Trophoblast cell (in vitro differentiated cells and primary cell): ENCODE data around the gene CSRP1.
A peak's percentile ranks its signal among the peaks of the same experiment; 100 is the strongest.
"Not testable (repeated sequence)": the region's sequence is repeated elsewhere in the genome, so short reads cannot be mapped to it uniquely, and the experiment has no call there.

Experiments used
- DNase-seq, 2 donors: peaks; one replicate each; pipeline ENCODE4 v3.0.0-alpha.2; 2016
- H2AFZ ChIP-seq: 2 replicates; pipeline ENCODE4 v1.6.1; 2013; ENCODE audit warnings: low read length, moderate library complexity, mild to moderate bottlenecking; ENCODE audit not compliant: insufficient read depth, poor library complexity
- H2AK5ac ChIP-seq: 2 replicates; pipeline ENCODE4 v1.6.1; 2013; ENCODE audit warnings: mild to moderate bottlenecking, low read length
- H2BK120ac ChIP-seq: 2 replicates; pipeline ENCODE4 v1.6.1; 2013; ENCODE audit warnings: low read length, mild to moderate bottlenecking, moderate library complexity; ENCODE audit not compliant: insufficient read depth, poor library complexity
- H2BK12ac ChIP-seq: 2 replicates; pipeline ENCODE4 v1.6.1; 2013; ENCODE audit warnings: mild to moderate bottlenecking, low read length, moderate library complexity
- H2BK5ac ChIP-seq: 2 replicates; pipeline ENCODE4 v1.6.1; 2013; ENCODE audit warnings: low read length, low read depth, moderate library complexity, mild to moderate bottlenecking; ENCODE audit not compliant: poor library complexity
- H3K14ac ChIP-seq: 2 replicates; pipeline ENCODE4 v1.6.1; 2013; ENCODE audit warnings: mild to moderate bottlenecking, low read length
- H3K18ac ChIP-seq: 2 replicates; pipeline ENCODE4 v1.6.1; 2013; ENCODE audit warnings: mild to moderate bottlenecking, low read length
- H3K23ac ChIP-seq: 2 replicates; pipeline ENCODE4 v1.6.1; 2013; ENCODE audit warnings: low read length
- H3K27ac ChIP-seq: 2 replicates; pipeline ENCODE4 v1.5.1; 2013; ENCODE audit warnings: low read depth, mild to moderate bottlenecking, inconsistent platforms, low read length, moderate library complexity
- H3K27me3 ChIP-seq: 2 replicates; pipeline ENCODE4 v1.6.1; 2013; ENCODE audit warnings: inconsistent platforms, mild to moderate bottlenecking, low read length, moderate library complexity; ENCODE audit not compliant: insufficient read depth
- H3K36me3 ChIP-seq, 2 experiments: 1 replicate in 1 of 2; 2 replicates in 1 of 2; pipeline ENCODE4 v1.6.1; 2013; ENCODE audit warnings: low read length in 2 of 2, mild to moderate bottlenecking in 2 of 2, moderate library complexity in 1 of 2; ENCODE audit not compliant: insufficient read depth in 2 of 2, control insufficient read depth in 1 of 2
- H3K4ac ChIP-seq: 2 replicates; pipeline ENCODE4 v1.6.1; 2013; ENCODE audit warnings: low read depth, mild to moderate bottlenecking, low read length, moderate library complexity
- H3K4me1 ChIP-seq, 2 experiments: 1 replicate in 1 of 2; 2 replicates in 1 of 2; pipeline ENCODE4 v1.6.1; 2013; ENCODE audit warnings: low read length in 2 of 2, mild to moderate bottlenecking in 2 of 2, moderate library complexity in 1 of 2; ENCODE audit not compliant: insufficient read depth in 2 of 2, control insufficient read depth in 1 of 2
- H3K4me2 ChIP-seq: 2 replicates; pipeline ENCODE4 v1.6.1; 2013; ENCODE audit warnings: inconsistent platforms, mild to moderate bottlenecking, low read length, moderate library complexity
- H3K4me3 ChIP-seq: 2 replicates; pipeline ENCODE4 v1.5.1; 2013; ENCODE audit warnings: mild to moderate bottlenecking, low read depth, low read length, inconsistent platforms
- H3K79me1 ChIP-seq: one replicate; pipeline ENCODE4 v1.6.1; 2013; ENCODE audit warnings: low read length
- H3K79me2 ChIP-seq: 2 replicates; pipeline ENCODE4 v1.6.1; 2013; ENCODE audit warnings: low read length, mild to moderate bottlenecking; ENCODE audit not compliant: control insufficient read depth, insufficient read depth, poor library complexity
- H3K9ac ChIP-seq: 2 replicates; pipeline ENCODE4 v1.6.1; 2013; ENCODE audit warnings: mild to moderate bottlenecking, low read length
- H3K9me3 ChIP-seq: 2 replicates; pipeline ENCODE4 v1.6.1; 2013; ENCODE audit warnings: low read depth, mild to moderate bottlenecking, control low read depth, inconsistent platforms, low read length; ENCODE audit not compliant: insufficient read depth
- H4K12ac ChIP-seq: 2 replicates; pipeline ENCODE4 v1.6.1; 2013; ENCODE audit warnings: low read depth, mild to moderate bottlenecking, low read length, moderate library complexity
- H4K8ac ChIP-seq: 2 replicates; pipeline ENCODE4 v1.6.1; 2013; ENCODE audit warnings: low read depth, mild to moderate bottlenecking, low read length, moderate library complexity
- H4K91ac ChIP-seq: one replicate; pipeline ENCODE4 v1.6.1; 2013; ENCODE audit warnings: low read depth, mild to moderate bottlenecking, low read length, moderate library complexity
- WGBS: extraction: QIAGEN DNeasy Blood & Tissue Kit; methylation state at CpG from one replicate; pipeline ENCODE4 v1.1.7; 2013; ENCODE audit warnings: missing lambda C conversion rate; ENCODE audit not compliant: insufficient read length, insufficient coverage; ENCODE audit errors: extremely low coverage; 5-methylcytosine and 5-hydroxymethylcytosine counted together

Gene CSRP1

GRCh38 chr1:201549522-201549921 is 42.6 kb upstream of the CSRP1 start:
- H2BK120ac ChIP-seq, DNase-seq, H3K27ac ChIP-seq, H3K79me1 ChIP-seq, H3K23ac ChIP-seq, H2BK5ac ChIP-seq, H3K14ac ChIP-seq, H2AFZ ChIP-seq, H3K4me2 ChIP-seq, H3K9ac ChIP-seq, H2BK12ac ChIP-seq, H3K4me3 ChIP-seq, H3K36me3 ChIP-seq, H4K91ac ChIP-seq, H2AK5ac ChIP-seq, H4K8ac ChIP-seq, H3K27me3 ChIP-seq, H4K12ac ChIP-seq, H3K9me3 ChIP-seq, H3K18ac ChIP-seq: not testable (repeated sequence)
- Histone ChIP-seq H3K79me2 (peaks cover 13% of the 10 kb centered on the region), H3K4ac (peak overlapping the region; percentile 70), H3K4me1 (peaks cover 15 to 25% of the 10 kb centered on the region in 2 experiments)
- no CpG with 5 or more reads among the region's 5 CpGs for WGBS

GRCh38 chr1:201545851-201546492 is 39.0 kb upstream of the CSRP1 start:
- Histone ChIP-seq H3K79me2 (peaks cover 5% of the 10 kb centered on the region), H4K12ac (no peak overlapping the region), H3K4ac (peak overlapping the region; percentile 9), H3K9me3 (no peaks in the 10 kb centered on the region), H3K4me1 (peaks cover 12 to 17% of the 10 kb centered on the region in 2 experiments), H3K9ac (peak overlapping the region; percentile 18), H3K18ac (no peak overlapping the region), H3K79me1 (peaks cover 5% of the 10 kb centered on the region), H2BK5ac (no peak overlapping the region), H2BK12ac (no peak overlapping the region), H2AK5ac (no peak overlapping the region), H3K27me3 (no peaks in the 10 kb centered on the region), H2BK120ac (no peak overlapping the region), H3K4me2 (no peak overlapping the region), H3K36me3 (peaks cover 0 to 2% of the 10 kb centered on the region in 2 experiments), H3K4me3 (no peak overlapping the region), H4K91ac (no peak overlapping the region), H3K23ac (no peak overlapping the region), H2AFZ (no peak overlapping the region), H3K27ac (no peak overlapping the region), H4K8ac (no peak overlapping the region), H3K14ac (no peak overlapping the region)
- no CpG with 5 or more reads among the region's 9 CpGs for WGBS
- peak in 1 of 2 donors; percentile 28 for DNase-seq

- Histone ChIP-seq H4K12ac (no peak overlapping the region), H3K9me3 (no peaks in the 10 kb centered on the region), H2BK12ac (no peak overlapping the region), H3K9ac (no peak overlapping the region), H3K36me3 (peaks cover 0 to 2% of the 10 kb centered on the region in 2 experiments), H2BK5ac (no peak overlapping the region), H3K4me1 (peaks cover 12 to 18% of the 10 kb centered on the region in 2 experiments), H2AFZ (no peak overlapping the region), H3K79me2 (peaks cover 7% of the 10 kb centered on the region), H3K23ac (no peak overlapping the region), H3K27ac (no peak overlapping the region), H3K4me2 (no peak overlapping the region), H3K4me3 (no peak overlapping the region), H3K18ac (no peak overlapping the region), H3K14ac (no peak overlapping the region), H4K91ac (no peak overlapping the region), H3K79me1 (peaks cover 12% of the 10 kb centered on the region), H3K4ac (peak overlapping the region; percentile 93), H2BK120ac (no peak overlapping the region), H4K8ac (no peak overlapping the region), H3K27me3 (no peaks in the 10 kb centered on the region), H2AK5ac (no peak overlapping the region)
- DNase-seq: no peak
- no CpG with 5 or more reads among the region's 3 CpGs for WGBS
These were observed 37.8 kb upstream of the CSRP1 start for GRCh38 chr1:201544710-201545109.

- no CpG with 5 or more reads among the region's 7 CpGs for WGBS
- Histone ChIP-seq H2AFZ (no peak overlapping the region), H3K79me2 (peaks cover 13% of the 10 kb centered on the region), H2BK5ac (no peak overlapping the region), H3K4ac (peak overlapping the region; percentile 48), H3K27me3 (no peaks in the 10 kb centered on the region), H4K91ac (no peak overlapping the region), H3K36me3 (no peaks in the 10 kb centered on the region), H3K23ac (no peak overlapping the region), H2BK120ac (no peak overlapping the region), H3K27ac (no peak overlapping the region), H4K12ac (no peak overlapping the region), H3K4me1 (peaks cover 12 to 18% of the 10 kb centered on the region in 2 experiments), H3K4me2 (no peak overlapping the region), H2BK12ac (no peak overlapping the region), H3K4me3 (no peak overlapping the region), H3K9me3 (no peaks in the 10 kb centered on the region), H3K18ac (no peak overlapping the region), H3K79me1 (peaks cover 19% of the 10 kb centered on the region), H2AK5ac (no peak overlapping the region), H4K8ac (no peak overlapping the region), H3K9ac (no peak overlapping the region), H3K14ac (no peak overlapping the region)
- peak; percentile 49 to 62 for DNase-seq
These were observed 37.1 kb upstream of the CSRP1 start for GRCh38 chr1:201543871-201544642.
